ENCODE data around the gene STK32C. TPM values are rescaled to one million over a fixed set of nuclear protein-coding genes. Genes with fewer than 3 reads are reported as not detected.

Gene STK32C
- total RNA-seq, 1 donor from 2014 or later, result 4.7 TPM

DNA sequence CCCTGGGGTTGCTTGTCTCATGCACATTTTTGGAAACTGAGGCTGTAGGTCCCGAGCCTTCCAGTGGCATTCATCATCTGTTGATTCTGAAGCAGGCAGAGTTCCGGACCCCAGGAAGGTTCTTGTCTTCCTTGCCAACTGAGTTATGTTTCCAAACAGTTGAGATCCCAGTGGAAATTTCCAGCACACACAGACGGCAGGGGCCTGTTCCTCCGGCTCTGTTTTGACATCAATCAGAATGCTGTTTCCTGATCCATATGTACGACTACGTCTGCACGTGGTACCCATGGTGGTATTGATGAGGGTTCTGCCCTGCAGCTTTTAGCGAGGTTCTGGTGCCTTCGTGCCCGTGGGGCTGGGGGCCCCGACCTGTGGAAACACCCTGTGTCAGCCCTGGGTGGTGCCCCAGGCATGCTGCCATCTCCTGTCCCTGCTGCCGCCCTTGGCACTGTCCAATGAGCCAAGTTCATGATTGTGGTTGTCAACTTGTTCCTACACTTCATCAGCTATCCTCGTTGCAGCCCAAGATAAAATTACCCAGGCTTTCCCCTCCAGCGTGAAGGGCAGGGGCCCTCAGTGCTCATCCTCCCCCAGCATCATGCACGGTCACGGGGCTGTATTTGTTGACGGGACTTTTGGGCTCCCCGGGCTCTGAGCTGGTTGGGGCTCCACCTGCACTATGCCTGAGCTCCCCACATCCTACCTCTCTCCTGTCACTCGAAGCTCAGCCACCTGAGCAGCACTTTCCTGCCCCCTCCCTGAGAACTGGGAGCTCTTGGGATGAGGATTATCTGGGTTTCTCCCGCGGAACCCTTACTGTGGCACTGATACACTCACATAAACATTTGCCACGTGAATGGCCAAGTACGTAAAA, 128.8 kb downstream of the STK32C start:
- Histone ChIP-seq H3K9me3 (no peaks in the 10 kb centered on the region), H3K36me3 (no peaks in the 10 kb centered on the region), H3K4me3 (no peak overlapping the region), H3K4me1 (no peaks in the 10 kb centered on the region), H3K27me3 (no peaks in the 10 kb centered on the region), H3K27ac (no peak overlapping the region)
- TF ChIP-seq POLR2AphosphoS5 (IDR thresholded peaks at IDR 0.05; ENCODE audit: insufficient read depth in 1 of 2, low read depth in 1 of 2), result no peak
- no peak for TF ChIP-seq POLR2A (IDR thresholded peaks at IDR 0.05)
- TF ChIP-seq, protein P1, sequence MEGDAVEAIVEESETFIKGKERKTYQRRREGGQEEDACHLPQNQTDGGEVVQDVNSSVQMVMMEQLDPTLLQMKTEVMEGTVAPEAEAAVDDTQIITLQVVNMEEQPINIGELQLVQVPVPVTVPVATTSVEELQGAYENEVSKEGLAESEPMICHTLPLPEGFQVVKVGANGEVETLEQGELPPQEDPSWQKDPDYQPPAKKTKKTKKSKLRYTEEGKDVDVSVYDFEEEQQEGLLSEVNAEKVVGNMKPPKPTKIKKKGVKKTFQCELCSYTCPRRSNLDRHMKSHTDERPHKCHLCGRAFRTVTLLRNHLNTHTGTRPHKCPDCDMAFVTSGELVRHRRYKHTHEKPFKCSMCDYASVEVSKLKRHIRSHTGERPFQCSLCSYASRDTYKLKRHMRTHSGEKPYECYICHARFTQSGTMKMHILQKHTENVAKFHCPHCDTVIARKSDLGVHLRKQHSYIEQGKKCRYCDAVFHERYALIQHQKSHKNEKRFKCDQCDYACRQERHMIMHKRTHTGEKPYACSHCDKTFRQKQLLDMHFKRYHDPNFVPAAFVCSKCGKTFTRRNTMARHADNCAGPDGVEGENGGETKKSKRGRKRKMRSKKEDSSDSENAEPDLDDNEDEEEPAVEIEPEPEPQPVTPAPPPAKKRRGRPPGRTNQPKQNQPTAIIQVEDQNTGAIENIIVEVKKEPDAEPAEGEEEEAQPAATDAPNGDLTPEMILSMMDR (IDR thresholded peaks at IDR 0.05), result no peak
- DNase-seq (ENCODE audit: extremely low spot score in 2 of 2), result no peak
- intact Hi-C loops (cut with DNase I), result no loop called here

DNA sequence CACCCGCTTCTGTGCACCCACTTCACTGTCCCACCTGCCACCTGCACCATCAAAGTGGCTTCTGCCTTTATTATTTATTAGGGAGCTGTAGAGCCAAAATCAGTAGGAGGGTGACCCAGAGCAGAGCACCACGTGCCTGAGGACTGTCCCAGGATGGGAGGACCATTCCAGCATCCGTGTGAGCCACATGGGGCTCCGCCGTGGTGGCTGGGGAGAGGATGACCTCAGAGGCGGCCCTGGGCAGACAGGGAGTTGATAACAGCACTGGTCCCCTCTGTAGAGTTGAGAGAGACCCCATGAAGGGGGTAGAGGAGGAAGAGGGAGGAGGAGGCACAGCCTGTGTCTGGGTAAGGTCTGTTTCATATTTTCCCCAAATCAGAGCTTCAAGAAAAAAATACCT, 129.7 kb downstream of the STK32C start:
- H3K36me3 ChIP-seq, result no peaks in the 10 kb centered on the region
- H3K9me3 ChIP-seq, result no peaks in the 10 kb centered on the region
- H3K27ac ChIP-seq, result no peak overlapping the region
- TF ChIP-seq POLR2AphosphoS5 (IDR thresholded peaks at IDR 0.05; ENCODE audit: insufficient read depth in 1 of 2, low read depth in 1 of 2) (no peak), POLR2A (IDR thresholded peaks at IDR 0.05) (no peak)
- TF ChIP-seq, protein P1 (IDR thresholded peaks at IDR 0.05), result no peak
- H3K4me1 ChIP-seq, result no peaks in the 10 kb centered on the region
- H3K4me3 ChIP-seq, result no peak overlapping the region
- no peaks in the 10 kb centered on the region for H3K27me3 ChIP-seq
- DNase-seq (ENCODE audit: extremely low spot score in 2 of 2), result no peak
- intact Hi-C loops (cut with DNase I), result no loop called here

DNA sequence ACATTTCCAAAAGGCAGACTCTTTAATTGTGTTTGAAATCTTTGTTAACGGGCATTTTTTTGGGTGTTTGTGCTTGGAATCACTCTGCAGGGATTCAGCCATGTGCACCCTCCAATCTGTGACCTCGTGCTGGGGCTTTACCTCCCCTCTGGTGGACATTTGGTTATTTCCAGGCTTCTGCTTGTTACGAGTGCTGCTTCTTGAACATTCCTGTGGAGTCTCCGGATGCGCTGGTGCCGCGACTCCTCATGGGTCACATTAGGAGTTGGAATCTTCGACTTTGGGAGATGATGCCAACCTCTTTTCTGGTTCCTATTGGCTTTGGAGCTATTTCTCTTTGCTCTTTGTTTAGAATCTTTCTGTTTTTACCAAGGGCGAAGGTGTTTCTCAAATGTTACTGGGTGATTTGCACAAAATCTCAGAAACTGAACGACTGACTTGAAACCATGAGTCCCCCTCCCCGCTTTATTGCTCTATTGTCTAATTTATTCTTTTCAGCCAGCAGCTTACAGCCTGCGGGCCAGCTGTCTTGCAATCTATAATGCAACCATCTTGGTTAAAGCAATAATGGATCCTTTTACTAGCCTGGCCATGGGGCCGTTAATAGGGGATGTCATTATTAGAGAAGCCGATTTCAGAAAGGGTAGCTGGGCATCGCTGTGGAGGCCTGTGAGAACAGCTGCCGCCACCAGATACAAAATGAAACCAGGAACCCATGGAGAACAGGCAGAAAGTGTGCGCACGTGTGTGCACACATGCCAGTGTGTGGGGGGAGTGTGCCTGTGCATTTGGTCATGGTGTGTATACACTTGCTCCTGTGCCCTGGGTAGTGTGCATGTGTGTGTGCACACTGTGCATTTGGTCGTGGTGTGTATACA, 130.9 kb downstream of the STK32C start:
- intact Hi-C loops (cut with DNase I), result no loop called here
- Histone ChIP-seq H3K9me3 (no peaks in the 10 kb centered on the region), H3K27ac (no peak overlapping the region), H3K27me3 (no peaks in the 10 kb centered on the region), H3K4me3 (no peak overlapping the region), H3K36me3 (no peaks in the 10 kb centered on the region), H3K4me1 (no peaks in the 10 kb centered on the region)
- TF ChIP-seq POLR2A (IDR thresholded peaks at IDR 0.05), result no peak
- no peak for TF ChIP-seq POLR2AphosphoS5 (IDR thresholded peaks at IDR 0.05; ENCODE audit: insufficient read depth in 1 of 2, low read depth in 1 of 2)
- TF ChIP-seq, protein P1 (IDR thresholded peaks at IDR 0.05), result no peak
- no peak for DNase-seq (ENCODE audit: extremely low spot score in 2 of 2)

DNA sequence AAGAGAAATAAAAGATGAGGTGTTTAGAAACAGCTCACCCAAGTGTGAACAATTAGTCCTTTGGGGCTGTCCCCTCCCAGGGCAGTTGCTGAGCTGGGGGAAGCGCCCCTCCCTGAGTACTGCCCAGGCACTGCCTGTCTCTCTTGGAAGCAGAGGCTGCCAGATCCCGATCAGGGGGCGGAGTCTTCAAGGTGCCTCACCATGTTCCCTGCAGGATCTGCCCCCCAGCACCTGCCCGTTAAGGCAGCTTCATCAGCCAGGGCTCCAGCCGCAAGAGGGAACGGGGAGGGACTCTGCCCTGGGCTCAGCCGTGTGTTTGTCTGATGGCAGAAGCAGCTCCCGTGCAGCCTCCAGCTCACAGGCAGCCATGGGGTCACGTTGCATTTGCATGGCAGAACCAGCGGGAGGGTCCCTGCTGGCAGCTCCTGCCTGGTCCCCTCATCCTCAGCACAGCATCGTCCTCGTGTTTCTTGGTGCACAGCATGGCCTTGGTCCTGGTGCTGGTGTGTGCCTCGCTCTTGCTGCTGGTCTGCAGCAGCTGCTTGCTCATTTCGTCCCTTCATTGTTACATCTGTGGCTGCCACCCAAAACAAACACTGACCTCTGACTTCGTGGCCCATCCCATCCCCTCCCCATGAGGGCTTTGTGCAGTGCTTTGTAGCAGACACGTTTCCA, 131.7 kb downstream of the STK32C start:
- no peak overlapping the region for H3K27ac ChIP-seq
- no peaks in the 10 kb centered on the region for H3K36me3 ChIP-seq
- no peaks in the 10 kb centered on the region for H3K27me3 ChIP-seq
- H3K4me1 ChIP-seq, result no peaks in the 10 kb centered on the region
- TF ChIP-seq POLR2AphosphoS5 (IDR thresholded peaks at IDR 0.05; ENCODE audit: insufficient read depth in 1 of 2, low read depth in 1 of 2), result no peak
- TF ChIP-seq, protein P1 (IDR thresholded peaks at IDR 0.05), result no peak
- no peak for TF ChIP-seq POLR2A (IDR thresholded peaks at IDR 0.05)
- intact Hi-C loops (cut with DNase I), result no loop called here
- H3K4me3 ChIP-seq, result no peak overlapping the region
- DNase-seq (ENCODE audit: extremely low spot score in 2 of 2), result no peak
- H3K9me3 ChIP-seq, result no peaks in the 10 kb centered on the region
